ENCODE measurements around the gene AP2A2. TPM values are rescaled to one million over a fixed set of nuclear protein-coding genes. Genes with fewer than 3 reads are reported as not detected.

AP2A2 gene
- total RNA-seq, 1 donor from 2014 or later, result 89.1 TPM

DNA sequence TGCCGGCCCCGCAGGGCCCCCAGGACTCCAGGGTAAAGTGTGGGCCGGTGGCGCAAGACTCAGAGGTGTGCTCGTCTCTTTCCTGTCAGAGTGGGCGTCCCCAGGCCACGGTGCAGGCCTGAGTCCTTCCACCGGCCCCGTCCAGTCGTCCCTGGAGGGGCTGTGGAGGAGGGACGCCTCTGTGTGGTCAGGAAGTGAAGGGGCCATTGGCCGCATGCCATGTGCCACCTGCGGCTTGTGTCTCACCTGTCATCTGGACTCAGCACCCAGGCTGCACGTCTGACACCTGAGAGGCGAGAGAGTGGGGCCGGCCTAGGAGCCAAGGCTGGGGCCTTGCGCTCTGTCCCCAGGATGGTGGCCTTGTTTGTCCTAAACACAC lies 85.6 kb downstream of the AP2A2 start:
- Mint-ChIP-seq H3K4me3 (no peak overlapping the region), H3K9me3 (peaks cover under 1% of the 10 kb centered on the region), H3K36me3 (peaks cover 12% of the 10 kb centered on the region), H3K27ac (no peak overlapping the region), H3K4me1 (no peaks in the 10 kb centered on the region), H3K27me3 (ENCODE audit: low read depth) (no peaks in the 10 kb centered on the region)
- TF ChIP-seq, protein P1, sequence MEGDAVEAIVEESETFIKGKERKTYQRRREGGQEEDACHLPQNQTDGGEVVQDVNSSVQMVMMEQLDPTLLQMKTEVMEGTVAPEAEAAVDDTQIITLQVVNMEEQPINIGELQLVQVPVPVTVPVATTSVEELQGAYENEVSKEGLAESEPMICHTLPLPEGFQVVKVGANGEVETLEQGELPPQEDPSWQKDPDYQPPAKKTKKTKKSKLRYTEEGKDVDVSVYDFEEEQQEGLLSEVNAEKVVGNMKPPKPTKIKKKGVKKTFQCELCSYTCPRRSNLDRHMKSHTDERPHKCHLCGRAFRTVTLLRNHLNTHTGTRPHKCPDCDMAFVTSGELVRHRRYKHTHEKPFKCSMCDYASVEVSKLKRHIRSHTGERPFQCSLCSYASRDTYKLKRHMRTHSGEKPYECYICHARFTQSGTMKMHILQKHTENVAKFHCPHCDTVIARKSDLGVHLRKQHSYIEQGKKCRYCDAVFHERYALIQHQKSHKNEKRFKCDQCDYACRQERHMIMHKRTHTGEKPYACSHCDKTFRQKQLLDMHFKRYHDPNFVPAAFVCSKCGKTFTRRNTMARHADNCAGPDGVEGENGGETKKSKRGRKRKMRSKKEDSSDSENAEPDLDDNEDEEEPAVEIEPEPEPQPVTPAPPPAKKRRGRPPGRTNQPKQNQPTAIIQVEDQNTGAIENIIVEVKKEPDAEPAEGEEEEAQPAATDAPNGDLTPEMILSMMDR (IDR thresholded peaks at IDR 0.05; ENCODE audit: unreplicated experiment), result no peak
- no peak for DNase-seq (ENCODE audit: low spot score in 2 of 2, unreplicated experiment in 2 of 2)

DNA sequence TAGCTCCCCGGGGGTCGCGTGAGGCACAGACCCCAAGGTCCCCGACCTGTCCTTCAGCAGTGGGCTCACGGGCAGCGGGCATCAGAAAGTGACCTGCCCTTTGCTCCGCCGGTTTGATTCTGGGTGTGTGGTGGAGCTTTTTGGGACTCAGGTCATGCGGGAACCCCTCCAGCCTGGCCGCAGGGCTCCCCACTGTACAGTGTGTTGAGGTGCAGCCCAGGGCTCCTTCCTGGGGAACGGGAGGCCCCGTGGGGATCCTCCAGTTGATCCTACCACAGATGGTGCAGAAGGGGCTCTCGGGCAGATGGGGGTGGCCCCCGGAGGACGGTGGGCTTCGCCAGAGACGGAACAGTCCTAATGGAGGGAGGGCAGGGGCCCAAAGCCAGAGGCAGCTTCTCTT lies 86.6 kb downstream of the AP2A2 start:
- TF ChIP-seq, protein P1 (IDR thresholded peaks at IDR 0.05; ENCODE audit: unreplicated experiment), result no peak
- Mint-ChIP-seq H3K4me3 (no peak overlapping the region), H3K9me3 (peaks cover 10% of the 10 kb centered on the region), H3K27me3 (ENCODE audit: low read depth) (no peaks in the 10 kb centered on the region), H3K4me1 (no peaks in the 10 kb centered on the region), H3K36me3 (peaks cover 21% of the 10 kb centered on the region), H3K27ac (no peak overlapping the region)
- DNase-seq (ENCODE audit: low spot score in 2 of 2, unreplicated experiment in 2 of 2), result no peak

DNA sequence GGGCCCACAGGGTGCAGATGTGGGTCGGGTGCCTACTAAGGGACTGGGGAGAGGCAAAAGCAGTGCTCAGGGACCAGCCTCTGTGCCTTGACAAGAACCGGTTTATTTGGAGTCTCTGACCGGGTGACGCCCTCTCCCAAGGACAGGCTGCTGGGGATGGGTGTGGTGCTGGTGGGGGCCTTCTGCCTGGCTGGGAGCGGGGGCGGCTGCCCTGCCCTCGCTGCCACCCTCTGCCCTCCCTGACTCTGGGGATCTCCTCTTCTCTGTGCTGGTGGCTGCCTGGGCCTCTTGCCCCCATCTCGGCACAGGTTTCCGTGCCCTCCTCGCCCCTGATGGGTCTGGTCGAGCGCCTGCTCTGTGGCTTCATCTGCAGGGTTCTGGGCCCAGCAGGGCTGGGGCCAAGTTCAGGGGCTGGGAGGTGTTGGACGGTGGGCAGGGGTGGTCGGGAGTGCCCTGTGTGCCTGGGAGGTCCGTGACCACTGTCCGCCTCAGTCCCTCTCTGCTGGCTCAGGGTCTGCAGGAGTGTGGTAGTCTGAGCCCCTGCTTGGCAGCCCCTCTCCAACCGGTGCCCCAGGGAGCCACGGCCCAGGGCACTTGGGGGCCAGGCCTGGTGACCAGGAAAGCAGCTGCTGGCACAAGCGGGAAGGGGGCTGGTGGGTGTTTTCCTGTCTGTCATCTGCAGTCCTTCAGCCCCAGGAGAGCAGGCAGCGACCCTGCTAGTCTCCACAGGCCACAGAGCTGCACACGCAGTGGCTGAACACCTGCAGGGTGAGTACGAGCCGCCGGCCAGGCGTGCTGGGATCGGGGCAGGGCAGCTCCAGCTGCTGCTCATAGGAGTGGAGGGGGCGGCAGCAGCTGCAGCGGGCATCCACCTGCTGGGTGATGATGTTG lies 87.3 kb downstream of the AP2A2 start:
- no peak for DNase-seq (ENCODE audit: low spot score in 2 of 2, unreplicated experiment in 2 of 2)
- Mint-ChIP-seq H3K27me3 (ENCODE audit: low read depth) (no peaks in the 10 kb centered on the region), H3K27ac (no peak overlapping the region), H3K4me1 (no peaks in the 10 kb centered on the region), H3K4me3 (no peak overlapping the region), H3K36me3 (peaks cover 26% of the 10 kb centered on the region), H3K9me3 (peaks cover 17% of the 10 kb centered on the region)
- TF ChIP-seq, protein P1 (IDR thresholded peaks at IDR 0.05; ENCODE audit: unreplicated experiment), result no peak

DNA sequence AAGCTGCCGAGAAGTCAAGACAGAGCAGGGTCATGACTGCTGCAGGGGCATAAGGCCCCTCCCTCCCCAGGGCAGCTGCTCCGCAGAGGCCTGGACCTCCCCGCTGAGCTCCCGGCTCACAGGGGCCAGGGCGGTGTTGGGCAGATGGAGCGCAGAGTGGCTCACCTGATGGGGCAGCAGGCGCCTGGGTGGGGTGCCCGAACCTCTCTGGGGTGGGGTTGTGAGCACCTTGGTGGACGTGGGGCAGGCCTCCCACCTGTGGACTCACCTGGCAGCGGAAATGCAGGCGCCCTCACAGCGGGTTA lies 87.9 kb downstream of the AP2A2 start:
- Mint-ChIP-seq H3K27ac (no peak overlapping the region), H3K27me3 (ENCODE audit: low read depth) (no peaks in the 10 kb centered on the region), H3K36me3 (peaks cover 26% of the 10 kb centered on the region), H3K4me1 (no peaks in the 10 kb centered on the region), H3K4me3 (no peak overlapping the region), H3K9me3 (peaks cover 17% of the 10 kb centered on the region)
- no peak for DNase-seq (ENCODE audit: low spot score in 2 of 2, unreplicated experiment in 2 of 2)
- TF ChIP-seq, protein P1 (IDR thresholded peaks at IDR 0.05; ENCODE audit: unreplicated experiment), result no peak

DNA sequence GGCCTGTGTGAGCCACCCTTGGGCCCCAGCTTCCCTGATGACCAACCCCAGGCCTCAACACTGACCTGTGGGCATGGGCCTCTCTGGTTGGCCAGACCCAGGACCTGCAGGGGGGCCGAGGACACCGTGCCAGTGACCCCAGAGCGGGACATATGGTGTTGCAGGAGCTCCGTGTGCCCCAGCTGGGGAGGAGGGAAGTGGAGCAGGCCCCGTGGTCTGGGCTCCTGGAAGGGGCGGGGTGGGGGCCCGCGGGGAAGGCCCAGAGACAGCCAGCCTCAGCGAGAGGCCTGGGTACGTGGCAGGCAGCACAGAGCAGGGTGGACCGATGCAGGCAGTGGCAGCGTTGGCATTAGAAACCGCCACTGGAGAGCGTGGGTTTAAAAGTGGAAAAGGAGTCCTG lies 88.6 kb downstream of the AP2A2 start:
- peaks cover 26% of the 10 kb centered on the region for H3K36me3 Mint-ChIP-seq

More for the DNA sequence above, 88.6 kb downstream of the AP2A2 start:
- Mint-ChIP-seq H3K27ac (no peak overlapping the region), H3K4me3 (no peak overlapping the region), H3K27me3 (ENCODE audit: low read depth) (no peaks in the 10 kb centered on the region), H3K9me3 (peaks cover 17% of the 10 kb centered on the region), H3K4me1 (no peaks in the 10 kb centered on the region)
- DNase-seq (ENCODE audit: low spot score in 2 of 2, unreplicated experiment in 2 of 2), result no peak
- TF ChIP-seq, protein P1 (IDR thresholded peaks at IDR 0.05; ENCODE audit: unreplicated experiment), result no peak
